Measurements from ENCODE around the gene TSKU. TPM values are rescaled to one million over a fixed set of nuclear protein-coding genes. Genes with fewer than 3 reads are reported as not detected.

Gene TSKU
- total and polyA plus RNA-seq, 9 of the 15 experiments (the other 6 are each of a cell fraction or from before 2014, with no cell fraction given): 0.60 to 11.9 (median 8.4) TPM

DNA sequence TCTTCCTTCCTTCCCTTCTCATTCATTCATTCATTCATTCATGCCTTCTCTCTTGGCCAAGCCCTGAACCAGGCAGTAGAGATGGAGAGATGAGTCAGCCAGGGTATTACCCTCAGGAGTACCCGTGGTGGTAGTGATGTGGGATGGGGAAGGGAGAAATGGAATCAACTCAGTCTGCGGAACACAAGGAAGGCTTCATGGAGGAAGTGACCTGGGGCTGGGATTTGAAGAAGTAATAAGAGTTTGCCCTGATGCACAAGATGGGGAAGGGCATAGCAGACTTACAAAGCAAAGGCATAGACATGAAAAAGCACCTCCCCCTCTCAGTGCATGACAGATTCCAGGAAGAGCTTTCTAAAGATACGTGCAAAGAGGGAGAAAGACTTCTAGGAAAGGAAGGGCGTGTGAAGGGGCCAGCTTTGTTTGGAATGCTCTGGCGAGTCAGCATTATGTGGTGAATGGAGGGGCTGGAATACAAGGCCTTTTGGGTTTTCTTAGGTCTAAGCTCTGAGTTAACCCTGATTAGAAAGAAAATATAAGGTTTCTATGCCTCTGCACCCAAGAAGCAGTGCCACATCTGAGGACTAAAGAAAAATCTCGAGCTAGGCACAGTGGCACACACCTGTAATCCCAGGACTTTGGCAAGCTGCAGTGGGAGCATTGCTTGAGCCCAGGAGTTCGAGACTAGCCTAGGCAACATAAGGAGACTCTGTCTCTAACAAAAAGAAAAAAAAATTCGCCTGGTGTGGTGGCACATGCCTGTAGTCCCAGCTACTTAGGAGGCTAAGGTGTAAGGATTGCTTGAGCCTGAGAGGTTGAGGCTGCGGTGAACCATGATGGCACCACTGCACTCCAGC lies 41.2 kb downstream of the TSKU start (continued):
- TF ChIP-seq, protein P1, sequence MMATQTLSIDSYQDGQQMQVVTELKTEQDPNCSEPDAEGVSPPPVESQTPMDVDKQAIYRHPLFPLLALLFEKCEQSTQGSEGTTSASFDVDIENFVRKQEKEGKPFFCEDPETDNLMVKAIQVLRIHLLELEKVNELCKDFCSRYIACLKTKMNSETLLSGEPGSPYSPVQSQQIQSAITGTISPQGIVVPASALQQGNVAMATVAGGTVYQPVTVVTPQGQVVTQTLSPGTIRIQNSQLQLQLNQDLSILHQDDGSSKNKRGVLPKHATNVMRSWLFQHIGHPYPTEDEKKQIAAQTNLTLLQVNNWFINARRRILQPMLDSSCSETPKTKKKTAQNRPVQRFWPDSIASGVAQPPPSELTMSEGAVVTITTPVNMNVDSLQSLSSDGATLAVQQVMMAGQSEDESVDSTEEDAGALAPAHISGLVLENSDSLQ (IDR thresholded peaks at IDR 0.05): peak; percentile 52; the same call in 1 of the 2 replicates
- peak; percentile 46 for TF ChIP-seq TRIM28 (IDR thresholded peaks at IDR 0.05)
- TF ChIP-seq, protein P2, sequence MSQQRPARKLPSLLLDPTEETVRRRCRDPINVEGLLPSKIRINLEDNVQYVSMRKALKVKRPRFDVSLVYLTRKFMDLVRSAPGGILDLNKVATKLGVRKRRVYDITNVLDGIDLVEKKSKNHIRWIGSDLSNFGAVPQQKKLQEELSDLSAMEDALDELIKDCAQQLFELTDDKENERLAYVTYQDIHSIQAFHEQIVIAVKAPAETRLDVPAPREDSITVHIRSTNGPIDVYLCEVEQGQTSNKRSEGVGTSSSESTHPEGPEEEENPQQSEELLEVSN (IDR thresholded peaks at IDR 0.05; ENCODE audit: borderline replicate concordance in 1 of 2, extremely low read depth in 1 of 2, insufficient read depth in 1 of 2, insufficient read length in 1 of 2, low read depth in 1 of 2, low read length in 1 of 2, poor library complexity in 1 of 2, severe bottlenecking in 1 of 2): no peak
- peak; percentile 99 for TF ChIP-seq ZNF24 (IDR thresholded peaks at IDR 0.05)
- TF ChIP-seq, protein P3, sequence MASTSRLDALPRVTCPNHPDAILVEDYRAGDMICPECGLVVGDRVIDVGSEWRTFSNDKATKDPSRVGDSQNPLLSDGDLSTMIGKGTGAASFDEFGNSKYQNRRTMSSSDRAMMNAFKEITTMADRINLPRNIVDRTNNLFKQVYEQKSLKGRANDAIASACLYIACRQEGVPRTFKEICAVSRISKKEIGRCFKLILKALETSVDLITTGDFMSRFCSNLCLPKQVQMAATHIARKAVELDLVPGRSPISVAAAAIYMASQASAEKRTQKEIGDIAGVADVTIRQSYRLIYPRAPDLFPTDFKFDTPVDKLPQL (IDR thresholded peaks at IDR 0.05; ENCODE audit: extremely low read depth, insufficient read length): no peak
- TF ChIP-seq CHCHD3 (CRISPR knock-in tag; IDR thresholded peaks at IDR 0.05): no peak
- no peak for TF ChIP-seq KDM2B (CRISPR knock-in tag; IDR thresholded peaks at IDR 0.05)
- TF ChIP-seq ETV6 (IDR thresholded peaks at IDR 0.05; ENCODE audit: borderline replicate concordance in 1 of 2, low read depth in 2 of 2, low read length in 1 of 2): peak; percentile 9 to 12; a peak in 1 of 4 replicates
- no peak for TF ChIP-seq ETV6 (CRISPR knock-in tag; IDR thresholded peaks at IDR 0.05; ENCODE audit: borderline replicate concordance)
- TF ChIP-seq RBM25 (IDR thresholded peaks at IDR 0.05; ENCODE audit: low read depth, low read length, severe bottlenecking): peak; percentile 48
- TF ChIP-seq GATAD2A (IDR thresholded peaks at IDR 0.05): peak; percentile 48
- TF ChIP-seq, protein P4, sequence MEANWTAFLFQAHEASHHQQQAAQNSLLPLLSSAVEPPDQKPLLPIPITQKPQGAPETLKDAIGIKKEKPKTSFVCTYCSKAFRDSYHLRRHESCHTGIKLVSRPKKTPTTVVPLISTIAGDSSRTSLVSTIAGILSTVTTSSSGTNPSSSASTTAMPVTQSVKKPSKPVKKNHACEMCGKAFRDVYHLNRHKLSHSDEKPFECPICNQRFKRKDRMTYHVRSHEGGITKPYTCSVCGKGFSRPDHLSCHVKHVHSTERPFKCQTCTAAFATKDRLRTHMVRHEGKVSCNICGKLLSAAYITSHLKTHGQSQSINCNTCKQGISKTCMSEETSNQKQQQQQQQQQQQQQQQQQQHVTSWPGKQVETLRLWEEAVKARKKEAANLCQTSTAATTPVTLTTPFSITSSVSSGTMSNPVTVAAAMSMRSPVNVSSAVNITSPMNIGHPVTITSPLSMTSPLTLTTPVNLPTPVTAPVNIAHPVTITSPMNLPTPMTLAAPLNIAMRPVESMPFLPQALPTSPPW (CRISPR knock-in tag; IDR thresholded peaks at IDR 0.05): 0 out of 2 replicates have a peak, but pooled peaks have one; percentile 4
- no peak for TF ChIP-seq BDP1 (IDR thresholded peaks at IDR 0.05; ENCODE audit: insufficient read depth, insufficient read length)
- peak; percentile 40; the same call in 1 of the 2 replicates for TF ChIP-seq CTBP1 (IDR thresholded peaks at IDR 0.05; ENCODE audit: borderline replicate concordance)
- TF ChIP-seq NFIC (IDR thresholded peaks at IDR 0.05): peak; percentile 28; the same call in 1 of the 2 replicates
- TF ChIP-seq ZEB2 (IDR thresholded peaks at IDR 0.05): peak; percentile 60
- TF ChIP-seq BCOR (IDR thresholded peaks at IDR 0.05): peak; percentile 93
- TF ChIP-seq NFE2 (IDR thresholded peaks at IDR 0.05; ENCODE audit: low read depth): peak; percentile 34; the same call in 1 of the 2 replicates
- 0 out of 2 replicates have a peak, but pooled peaks have one; percentile 32 for TF ChIP-seq DDX20 (tag; IDR thresholded peaks at IDR 0.05; ENCODE audit: low read depth)
- peak; percentile 74 for TF ChIP-seq NCOR1 (IDR thresholded peaks at IDR 0.05)
- TF ChIP-seq MAZ (CRISPR knock-in tag; conservative IDR thresholded peaks at IDR 0.05 in 1 of 2, IDR thresholded peaks at IDR 0.05 in 1 of 2): peak in 1 of 2 experiments; percentile 23; a peak in 1 of 4 replicates
- TF ChIP-seq MCM2 (IDR thresholded peaks at IDR 0.05; ENCODE audit: low read depth): no peak
- TF ChIP-seq RBM22 (IDR thresholded peaks at IDR 0.05; ENCODE audit: low read depth, low read length, poor library complexity, severe bottlenecking): no peak
- TF ChIP-seq EP300 (IDR thresholded peaks at IDR 0.05; ENCODE audit: low read length): peak; percentile 85
- TF ChIP-seq NCOA1 (IDR thresholded peaks at IDR 0.05; ENCODE audit: low read depth): peak; percentile 72; the same call in 1 of the 2 replicates
- TF ChIP-seq ARNT (IDR thresholded peaks at IDR 0.05): peak; percentile 58 to 87; a peak in 3 of 4 replicates

Data from K562 (cell line).